Osteoblast (primary cell): Measurements from ENCODE around the gene SUGCT. TPM values are rescaled to one million over a fixed set of nuclear protein-coding genes. Genes with fewer than 3 reads are reported as not detected.

Experiments
- DNase-seq: peaks from one replicate; pipeline ENCODE4 v3.0.0; 2011; ENCODE audit warnings: low spot score, mixed read lengths; ENCODE audit not compliant: insufficient read length; ENCODE audit errors: missing footprints
- H2AFZ ChIP-seq: 2 replicates; pipeline ENCODE4 v1.6.0; 2011; ENCODE audit warnings: mild to moderate bottlenecking, low read length
- H3K27ac ChIP-seq: 2 replicates; pipeline ENCODE4 v1.5.1; 2011; ENCODE audit warnings: mild to moderate bottlenecking, low read depth, low read length, moderate library complexity
- H3K27me3 ChIP-seq: 2 replicates; pipeline ENCODE4 v1.6.0; 2012; ENCODE audit warnings: mild to moderate bottlenecking, control low read depth, inconsistent platforms, low read length, moderate library complexity; ENCODE audit not compliant: insufficient read depth
- H3K36me3 ChIP-seq: 2 replicates; pipeline ENCODE4 v1.5.1; 2011; ENCODE audit warnings: mild to moderate bottlenecking, low read length, control low read depth, moderate library complexity; ENCODE audit not compliant: insufficient read depth
- H3K4me1 ChIP-seq: 2 replicates; pipeline ENCODE4 v1.5.1; 2011; ENCODE audit warnings: mild to moderate bottlenecking, low read length, control low read depth, moderate library complexity; ENCODE audit not compliant: insufficient read depth
- H3K4me2 ChIP-seq: 2 replicates; pipeline ENCODE4 v1.6.0; 2011; ENCODE audit warnings: mild to moderate bottlenecking, low read length; ENCODE audit not compliant: insufficient read depth
- H3K4me3 ChIP-seq: fragments of 200-600 bp; sonication (generic); 3 replicates; pipeline ENCODE4 v1.5.1; 2012; ENCODE audit warnings: mild to moderate bottlenecking, low read length, inconsistent platforms; ENCODE audit not compliant: insufficient read depth
- H3K79me2 ChIP-seq: 2 replicates; pipeline ENCODE4 v1.6.0; 2012; ENCODE audit warnings: mild to moderate bottlenecking, low read length, control low read depth, inconsistent platforms; ENCODE audit not compliant: insufficient read depth
- H3K9me3 ChIP-seq: 2 replicates; pipeline ENCODE4 v1.5.1; 2011; ENCODE audit warnings: low read depth, low read length, control low read depth
- H4K20me1 ChIP-seq: 2 replicates; pipeline ENCODE4 v1.6.0; 2012; ENCODE audit warnings: mild to moderate bottlenecking, low read length, control low read depth; ENCODE audit not compliant: insufficient read depth
- CTCF ChIP-seq: IDR thresholded peaks from 2 replicates; pipeline ENCODE4 v1.5.1; 2011; ENCODE audit warnings: mild to moderate bottlenecking, low read depth, low read length, moderate library complexity; ENCODE audit errors: extremely low read depth
- total RNA-seq: library from RNA; depleted of rRNA; stranded (reverse); fragments of >200 nt; gene quantifications from 2 replicates; pipeline ENCODE4 v1.2.3, GENCODE V29; 2012

SUGCT gene
- total RNA-seq, 1 donor, result 21.7 TPM

- no peaks in the 10 kb centered on the region for H3K9me3 ChIP-seq
- no peak overlapping the region for H3K27ac ChIP-seq
- no peaks in the 10 kb centered on the region for H4K20me1 ChIP-seq
- H3K27me3 ChIP-seq, result no peaks in the 10 kb centered on the region
- no peak overlapping the region for H3K4me2 ChIP-seq
- no peak overlapping the region for H2AFZ ChIP-seq
- no peak overlapping the region for H3K4me3 ChIP-seq
- TF ChIP-seq CTCF, result no peak
- no peaks in the 10 kb centered on the region for H3K79me2 ChIP-seq
- peaks cover 17% of the 10 kb centered on the region for H3K4me1 ChIP-seq
- no peaks in the 10 kb centered on the region for H3K36me3 ChIP-seq
- DNase-seq, result no peak
Observed at GRCh38 chr7:40876601-40877000, 741.8 kb downstream of the SUGCT start.

- no peaks in the 10 kb centered on the region for H3K9me3 ChIP-seq
- DNase-seq, result no peak
- no peaks in the 10 kb centered on the region for H3K36me3 ChIP-seq
- peaks cover 25% of the 10 kb centered on the region for H3K4me1 ChIP-seq
- H3K4me3 ChIP-seq, result no peak overlapping the region
- H3K27me3 ChIP-seq, result no peaks in the 10 kb centered on the region
- H3K4me2 ChIP-seq, result no peak overlapping the region
- no peak overlapping the region for H2AFZ ChIP-seq
- no peak for TF ChIP-seq CTCF
- H3K27ac ChIP-seq, result peak overlapping the region; percentile 44
- H3K79me2 ChIP-seq, result no peaks in the 10 kb centered on the region
- H4K20me1 ChIP-seq, result no peaks in the 10 kb centered on the region
Observed at GRCh38 chr7:40879941-40880543, 745.2 kb downstream of the SUGCT start.

- Histone ChIP-seq H3K9me3 (no peaks in the 10 kb centered on the region), H3K79me2 (no peaks in the 10 kb centered on the region), H3K4me3 (no peak overlapping the region), H3K4me2 (no peak overlapping the region), H3K27me3 (no peaks in the 10 kb centered on the region), H4K20me1 (no peaks in the 10 kb centered on the region), H3K36me3 (no peaks in the 10 kb centered on the region), H3K4me1 (peaks cover 27% of the 10 kb centered on the region), H2AFZ (no peak overlapping the region), H3K27ac (peak overlapping the region; percentile 44)
- DNase-seq, result no peak
- no peak for TF ChIP-seq CTCF
Observed at GRCh38 chr7:40880581-40880980, 745.8 kb downstream of the SUGCT start.

GRCh38 chr7:40881405-40881926, 746.7 kb downstream of the SUGCT start:
- no peak for TF ChIP-seq CTCF
- no peaks in the 10 kb centered on the region for H3K9me3 ChIP-seq
- H3K4me1 ChIP-seq, result peaks cover 30% of the 10 kb centered on the region
- DNase-seq, result no peak
- no peak overlapping the region for H3K27ac ChIP-seq
- no peak overlapping the region for H3K4me2 ChIP-seq
- H3K4me3 ChIP-seq, result no peak overlapping the region
- no peaks in the 10 kb centered on the region for H3K79me2 ChIP-seq
- H4K20me1 ChIP-seq, result no peaks in the 10 kb centered on the region
- no peaks in the 10 kb centered on the region for H3K27me3 ChIP-seq
- H2AFZ ChIP-seq, result no peak overlapping the region
- no peaks in the 10 kb centered on the region for H3K36me3 ChIP-seq
